HepG2 (cell line): ENCODE measurements around the gene HENMT1. TPM values are rescaled to one million over a fixed set of nuclear protein-coding genes. Genes with fewer than 3 reads are reported as not detected.
A peak's percentile ranks its signal among the peaks of the same experiment; 100 is the strongest.

ENCODE experiments used
- ADNP ChIP-seq: sonication (generic); formaldehyde crosslinking; IDR thresholded peaks from 2 replicates; pipeline ENCODE4 v1.4.0; 2020; ENCODE audit warnings: missing genetic modification reagents
- CBX2 ChIP-seq, 2 experiments: fragments of 200-600 bp in 1 of 2; sonication (generic); formaldehyde crosslinking in 1 of 2; IDR thresholded peaks; 2 replicates each; pipeline versions ENCODE4 v1.7.0 to v1.8.1; 2018 to 2022; ENCODE audit warnings: low read depth in 2 of 2, low read length in 1 of 2, mild to moderate bottlenecking in 1 of 2, missing genetic modification reagents in 1 of 2
- DZIP1 ChIP-seq: sonication (generic); formaldehyde crosslinking; IDR thresholded peaks from 2 replicates; pipeline ENCODE4 v1.5.0; 2020; ENCODE audit warnings: mild to moderate bottlenecking, missing genetic modification reagents
- EED ChIP-seq: sonication (generic); formaldehyde crosslinking; IDR thresholded peaks from 2 replicates; pipeline ENCODE4 v1.5.0; 2020; ENCODE audit warnings: mild to moderate bottlenecking, missing genetic modification reagents
- HNF4G ChIP-seq, 2 experiments: sonication (generic) in 1 of 2; formaldehyde crosslinking in 1 of 2; IDR thresholded peaks; 2 replicates each; pipeline versions ENCODE4 v1.4.0 to v1.6.1; 2011 to 2020; ENCODE audit warnings: borderline replicate concordance in 2 of 2, low read depth in 2 of 2, mild to moderate bottlenecking in 2 of 2, low read length in 1 of 2, missing genetic modification reagents in 1 of 2, moderate library complexity in 1 of 2
- KDM6A ChIP-seq: IDR thresholded peaks from 2 replicates; pipeline ENCODE4 v1.6.1; 2016; ENCODE audit warnings: low read depth
- LCORL ChIP-seq, 2 experiments: fragments of 450-650 bp in 1 of 2; sonication (generic) in 1 of 2; formaldehyde crosslinking in 1 of 2; IDR thresholded peaks; 2 replicates each; pipeline versions ENCODE4 v1.5.0 to v1.6.1; 2017 to 2020; ENCODE audit warnings: antibody characterized with exemption in 1 of 2, missing genetic modification reagents in 1 of 2
- MXD4 ChIP-seq: IDR thresholded peaks from 2 replicates; pipeline ENCODE4 v1.6.1; 2016; ENCODE audit warnings: mild to moderate bottlenecking, missing biosample characterization, missing genetic modification reagents
- POLR2G ChIP-seq: fragments of 200-400 bp; formaldehyde crosslinking; IDR thresholded peaks from 2 replicates; pipeline ENCODE4 v1.6.1; 2018; ENCODE audit warnings: mild to moderate bottlenecking, low read depth, low read length, moderate library complexity
- STAG1 ChIP-seq: sonication (generic); formaldehyde crosslinking; IDR thresholded peaks from 2 replicates; pipeline ENCODE4 v1.4.0; 2020; ENCODE audit warnings: missing genetic modification reagents
- U2AF1 ChIP-seq: fragments of 200-400 bp; formaldehyde crosslinking; optimal IDR thresholded peaks from 2 replicates; pipeline ENCODE3; 2017; ENCODE audit warnings: mild to moderate bottlenecking, low read depth, low read length
- ZBTB25 ChIP-seq: IDR thresholded peaks from 2 replicates; pipeline ENCODE4 v1.6.1; 2018; ENCODE audit warnings: missing genetic modification reagents
- ZFP1 ChIP-seq: IDR thresholded peaks from 2 replicates; pipeline ENCODE4 v1.6.1; 2016
- ZFY ChIP-seq: sonication (generic); formaldehyde crosslinking; IDR thresholded peaks from 2 replicates; pipeline ENCODE4 v1.4.0; 2020; ENCODE audit warnings: missing genetic modification reagents
- ZNF292 ChIP-seq: sonication (generic); formaldehyde crosslinking; IDR thresholded peaks from 2 replicates; pipeline ENCODE4 v1.8.1; 2022; ENCODE audit warnings: mild to moderate bottlenecking, low read depth, missing genetic modification reagents, borderline replicate concordance
- ZNF317 ChIP-seq: sonication (generic); formaldehyde crosslinking; IDR thresholded peaks from 2 replicates; pipeline ENCODE4 v1.5.0; 2020; ENCODE audit warnings: mild to moderate bottlenecking, missing genetic modification reagents
- ZNF430 ChIP-seq: sonication (generic); formaldehyde crosslinking; IDR thresholded peaks from 2 replicates; pipeline ENCODE4 v1.9.0; 2021; ENCODE audit warnings: mild to moderate bottlenecking, missing genetic modification reagents
- polyA plus RNA-seq, 8 experiments: library from polyadenylated mRNA; depleted of rRNA in 3 of 8; stranded (reverse) in 7 of 8; unstranded in 1 of 8; fragments of >200 nt; fragmentation: Illumina TruSeq in 4 of 8; extraction: Trizol in 4 of 8; gene quantifications; 2 replicates each; pipeline versions ENCODE4 v1.2.1 to v1.2.3, GENCODE V29; 2011 to 2016; ENCODE audit warnings: low read depth in 4 of 8, missing spikeins in 1 of 8, mixed read lengths in 1 of 8; ENCODE audit not compliant: insufficient read depth in 1 of 8
- total RNA-seq, 5 experiments: library from RNA; depleted of rRNA; stranded (reverse); fragments of >200 nt; fragmentation: Illumina TruSeq; extraction: Trizol; gene quantifications; 2 replicates each; pipeline ENCODE4 v1.2.3, GENCODE V29; 2016; ENCODE audit warnings: low read depth in 1 of 5
- TF ChIP-seq, protein P1 (sequence below): IDR thresholded peaks from 2 replicates; pipeline ENCODE4 v1.4.0; 2020; ENCODE audit warnings: mild to moderate bottlenecking, missing genetic modification reagents

The HENMT1 gene
- total and polyA plus RNA-seq, 2 of the 13 experiments (the other 11 are each of a cell fraction or from before 2014, with no cell fraction given), result not detected

GRCh38 chr1:108646648-108647269 lies 14.1 kb downstream of the HENMT1 start (continued):
- TF ChIP-seq ZFY (CRISPR knock-in tag) (peak; percentile 23; the same call in 1 of the 2 replicates), ZNF317 (CRISPR knock-in tag) (0 out of 2 replicates have a peak, but pooled peaks have one; percentile 51), MXD4 (CRISPR knock-in tag) (no peak), LCORL (IDR thresholded peaks at IDR 0.05) (no peak), LCORL (CRISPR knock-in tag; IDR thresholded peaks at IDR 0.05) (peak; percentile 48; the same call in 1 of the 2 replicates), POLR2G (0 out of 2 replicates have a peak, but pooled peaks have one; percentile 28), HNF4G (IDR thresholded peaks at IDR 0.05; ENCODE audit: borderline replicate concordance, low read depth, low read length) (peak; percentile 77), HNF4G (CRISPR knock-in tag; IDR thresholded peaks at IDR 0.05; ENCODE audit: borderline replicate concordance, low read depth) (peak; percentile 83; the same call in 1 of the 2 replicates), KDM6A (CRISPR knock-in tag) (0 out of 2 replicates have a peak, but pooled peaks have one; percentile 56), ZNF292 (CRISPR knock-in tag) (peak; percentile 88; the same call in 1 of the 2 replicates), DZIP1 (no peak), ZFP1 (CRISPR knock-in tag) (peak; percentile 59; the same call in 1 of the 2 replicates), U2AF1 (no peak), ZNF430 (CRISPR knock-in tag) (peak; percentile 79; the same call in 1 of the 2 replicates), EED (CRISPR knock-in tag) (peak; percentile 71; the same call in 1 of the 2 replicates), CBX2 (IDR thresholded peaks at IDR 0.05; ENCODE audit: low read depth, low read length) (no peak), CBX2 (CRISPR knock-in tag; IDR thresholded peaks at IDR 0.05; ENCODE audit: low read depth) (no peak), ADNP (CRISPR knock-in tag) (no peak), ZBTB25 (peak; percentile 60; the same call in 1 of the 2 replicates), STAG1 (CRISPR knock-in tag) (no peak)
- TF ChIP-seq, protein P1, sequence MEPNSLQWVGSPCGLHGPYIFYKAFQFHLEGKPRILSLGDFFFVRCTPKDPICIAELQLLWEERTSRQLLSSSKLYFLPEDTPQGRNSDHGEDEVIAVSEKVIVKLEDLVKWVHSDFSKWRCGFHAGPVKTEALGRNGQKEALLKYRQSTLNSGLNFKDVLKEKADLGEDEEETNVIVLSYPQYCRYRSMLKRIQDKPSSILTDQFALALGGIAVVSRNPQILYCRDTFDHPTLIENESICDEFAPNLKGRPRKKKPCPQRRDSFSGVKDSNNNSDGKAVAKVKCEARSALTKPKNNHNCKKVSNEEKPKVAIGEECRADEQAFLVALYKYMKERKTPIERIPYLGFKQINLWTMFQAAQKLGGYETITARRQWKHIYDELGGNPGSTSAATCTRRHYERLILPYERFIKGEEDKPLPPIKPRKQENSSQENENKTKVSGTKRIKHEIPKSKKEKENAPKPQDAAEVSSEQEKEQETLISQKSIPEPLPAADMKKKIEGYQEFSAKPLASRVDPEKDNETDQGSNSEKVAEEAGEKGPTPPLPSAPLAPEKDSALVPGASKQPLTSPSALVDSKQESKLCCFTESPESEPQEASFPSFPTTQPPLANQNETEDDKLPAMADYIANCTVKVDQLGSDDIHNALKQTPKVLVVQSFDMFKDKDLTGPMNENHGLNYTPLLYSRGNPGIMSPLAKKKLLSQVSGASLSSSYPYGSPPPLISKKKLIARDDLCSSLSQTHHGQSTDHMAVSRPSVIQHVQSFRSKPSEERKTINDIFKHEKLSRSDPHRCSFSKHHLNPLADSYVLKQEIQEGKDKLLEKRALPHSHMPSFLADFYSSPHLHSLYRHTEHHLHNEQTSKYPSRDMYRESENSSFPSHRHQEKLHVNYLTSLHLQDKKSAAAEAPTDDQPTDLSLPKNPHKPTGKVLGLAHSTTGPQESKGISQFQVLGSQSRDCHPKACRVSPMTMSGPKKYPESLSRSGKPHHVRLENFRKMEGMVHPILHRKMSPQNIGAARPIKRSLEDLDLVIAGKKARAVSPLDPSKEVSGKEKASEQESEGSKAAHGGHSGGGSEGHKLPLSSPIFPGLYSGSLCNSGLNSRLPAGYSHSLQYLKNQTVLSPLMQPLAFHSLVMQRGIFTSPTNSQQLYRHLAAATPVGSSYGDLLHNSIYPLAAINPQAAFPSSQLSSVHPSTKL (CRISPR knock-in tag), result peak; percentile 88
